HL-60/S4 (cell line): ENCODE data around the gene FBXL17.

Experiments
- in situ Hi-C: fragments of 300-500 bp; cut with MboI; formaldehyde crosslinking; loops from 2 replicates; pipeline ENCODE4 v1.14.3; 2022; ENCODE audit warnings: low sequenced_read_pairs

The FBXL17 gene

GRCh38 chr5:108255468-108255867, 126.4 kb downstream of the FBXL17 start:
- in situ Hi-C loops, result no loop called here

GRCh38 chr5:108251350-108251749, 130.5 kb downstream of the FBXL17 start:
- in situ Hi-C loops, result no loop called here

GRCh38 chr5:108249785-108250426, 132.0 kb downstream of the FBXL17 start:
- in situ Hi-C loops, result no loop called here

- in situ Hi-C loops, result no loop called here
Measured at GRCh38 chr5:108249095-108249784, 132.7 kb downstream of the FBXL17 start.

GRCh38 chr5:108238936-108239887, 142.7 kb downstream of the FBXL17 start:
- in situ Hi-C loops, result no loop called here

- in situ Hi-C loops, result no loop called here
Measured at GRCh38 chr5:108238461-108238860, 143.4 kb downstream of the FBXL17 start.

- in situ Hi-C loops, result no loop called here
Measured at GRCh38 chr5:108233617-108234155, 148.2 kb downstream of the FBXL17 start.

- in situ Hi-C loops, result no loop called here
Measured at GRCh38 chr5:108232805-108233204, 149.1 kb downstream of the FBXL17 start.

GRCh38 chr5:108222011-108222410, 159.9 kb downstream of the FBXL17 start:
- in situ Hi-C loops, result no loop called here

GRCh38 chr5:108220834-108221233, 161.1 kb downstream of the FBXL17 start:
- in situ Hi-C loops, result no loop called here

- in situ Hi-C loops, result no loop called here
Measured at GRCh38 chr5:108216890-108217289, 165.0 kb downstream of the FBXL17 start.

GRCh38 chr5:108214857-108215256, 167.0 kb downstream of the FBXL17 start:
- in situ Hi-C loops, result no loop called here

- in situ Hi-C loops, result no loop called here
Measured at GRCh38 chr5:108212775-108213346, 169.0 kb downstream of the FBXL17 start.

- in situ Hi-C loops, result no loop called here
Measured at GRCh38 chr5:108206707-108207106, 175.2 kb downstream of the FBXL17 start.

- in situ Hi-C loops, result no loop called here
Measured at GRCh38 chr5:108201721-108202120, 180.2 kb downstream of the FBXL17 start.

- in situ Hi-C loops, result no loop called here
Measured at GRCh38 chr5:108196276-108196675, 185.6 kb downstream of the FBXL17 start.

- in situ Hi-C loops, result no loop called here
Measured at GRCh38 chr5:108193021-108193795, 188.7 kb downstream of the FBXL17 start.

- in situ Hi-C loops, result no loop called here
Measured at GRCh38 chr5:108184940-108185339, 197.0 kb downstream of the FBXL17 start.

GRCh38 chr5:108181975-108182374, 199.9 kb downstream of the FBXL17 start:
- in situ Hi-C loops, result no loop called here

GRCh38 chr5:108174286-108174685, 207.6 kb downstream of the FBXL17 start:
- in situ Hi-C loops, result no loop called here
